CD4-positive, alpha-beta T cell (primary cell): ENCODE results near the gene FAM163B. TPM values are rescaled to one million over a fixed set of nuclear protein-coding genes. Genes with fewer than 3 reads are reported as not detected.

ENCODE experiments used
- ATAC-seq: fragments of 200-7000 bp; cut with Tn5 transposase; one replicate; pipeline ENCODE4 v1.10.0; 2022; ENCODE audit warnings: mild to moderate bottlenecking; ENCODE audit not compliant: poor library complexity
- CTCF ChIA-PET: fragments of 350-600 bp; sonication (Branson Sonifier 250); formaldehyde crosslinking; loops from one replicate; lab custom pipeline; 2021; ENCODE audit warnings: antibody characterized with exemption, inconsistent platforms; lab: Charles Lee
- POLR2A ChIA-PET: fragments of 350-600 bp; sonication (Branson Sonifier 250); formaldehyde crosslinking; loops from one replicate; lab custom pipeline; 2021; ENCODE audit warnings: antibody characterized with exemption, inconsistent platforms; lab: Charles Lee
- DNase-seq, 14 experiments: peaks; one replicate each; pipeline ENCODE4 v3.0.0-alpha.2; 2013 to 2020; ENCODE audit warnings: mixed read lengths in 2 of 14
- H3K27ac ChIP-seq, 2 donors: one replicate each; pipeline versions ENCODE4 v1.5.1 to v1.7.0; 2013; ENCODE audit warnings: low read length in 2 of 2, low read depth in 1 of 2, mild to moderate bottlenecking in 1 of 2
- H3K27me3 ChIP-seq, 2 experiments: 1 replicate in 1 of 2; 2 replicates in 1 of 2; pipeline versions ENCODE4 v1.6.1 to v1.7.0; 2013; ENCODE audit warnings: low read length in 2 of 2, control low read depth in 1 of 2, mild to moderate bottlenecking in 1 of 2, moderate library complexity in 1 of 2; ENCODE audit not compliant: insufficient read depth in 2 of 2, control insufficient read depth in 1 of 2
- H3K36me3 ChIP-seq: one replicate; pipeline ENCODE4 v1.6.1; 2013; ENCODE audit warnings: low read length, control low read depth; ENCODE audit not compliant: insufficient read depth
- H3K4me1 ChIP-seq: one replicate; pipeline ENCODE4 v1.6.1; 2013; ENCODE audit warnings: low read length, control low read depth; ENCODE audit not compliant: insufficient read depth
- H3K4me3 ChIP-seq: one replicate; pipeline ENCODE4 v1.5.1; 2013; ENCODE audit warnings: mild to moderate bottlenecking, low read length, moderate library complexity
- H3K9me3 ChIP-seq, 2 experiments: 1 replicate in 1 of 2; 2 replicates in 1 of 2; pipeline versions ENCODE4 v1.6.1 to v1.7.0; 2013; ENCODE audit warnings: low read length in 2 of 2, mild to moderate bottlenecking in 2 of 2, control low read depth in 1 of 2, moderate library complexity in 1 of 2; ENCODE audit not compliant: control insufficient read depth in 1 of 2, insufficient read depth in 1 of 2
- H3K27ac Mint-ChIP-seq: one replicate; pipeline ENCODE4 v1.8.0; 2020; ENCODE audit warnings: mixed read lengths
- H3K27me3 Mint-ChIP-seq: one replicate; pipeline ENCODE4 v1.8.0; 2021; ENCODE audit warnings: mixed read lengths
- H3K36me3 Mint-ChIP-seq: one replicate; pipeline ENCODE4 v1.8.0; 2021; ENCODE audit warnings: low read depth, mixed read lengths
- H3K4me1 Mint-ChIP-seq: one replicate; pipeline ENCODE4 v1.8.0; 2021; ENCODE audit warnings: low read depth, mixed read lengths
- H3K4me3 Mint-ChIP-seq: one replicate; pipeline ENCODE4 v1.8.0; 2020; ENCODE audit warnings: mild to moderate bottlenecking, mixed read lengths
- H3K9me3 Mint-ChIP-seq: one replicate; pipeline ENCODE4 v1.8.0; 2020; ENCODE audit warnings: mixed read lengths
- intact Hi-C, 2 experiments: fragments of 100-400 bp; cut with DNase I in 1 of 2; cut with micrococcal nuclease in 1 of 2; formaldehyde crosslinking; loops; one replicate each; pipeline versions ENCODE4 v1.15.1 to v1.9.0; 2023 to 2025; cut with DNase I, micrococcal nuclease
- total RNA-seq, 174 experiments: library from RNA in 2 of 174; stranded (reverse) in 2 of 174; gene quantifications; one replicate each; pipeline ENCODE4 v1.2.3 and lab custom pipeline; 2021 to 2026
- TF ChIP-seq, protein P1 (sequence below): fragments of 200-600 bp; IDR thresholded peaks from one replicate; pipeline ENCODE4 v1.8.0; 2022; ENCODE audit warnings: antibody characterized with exemption, mild to moderate bottlenecking

Gene FAM163B
- total RNA-seq, 2 experiments from 2014 or later, result not detected

GRCh38 chr9:133568186-133568585, 41.0 kb downstream of the FAM163B start:
- no peak for DNase-seq
- Mint-ChIP-seq H3K4me3 (no peak overlapping the region), H3K27ac (no peak overlapping the region), H3K36me3 (no peaks in the 10 kb centered on the region), H3K4me1 (no peaks in the 10 kb centered on the region), H3K27me3 (no peaks in the 10 kb centered on the region), H3K9me3 (no peaks in the 10 kb centered on the region)
- TF ChIP-seq, protein P1, sequence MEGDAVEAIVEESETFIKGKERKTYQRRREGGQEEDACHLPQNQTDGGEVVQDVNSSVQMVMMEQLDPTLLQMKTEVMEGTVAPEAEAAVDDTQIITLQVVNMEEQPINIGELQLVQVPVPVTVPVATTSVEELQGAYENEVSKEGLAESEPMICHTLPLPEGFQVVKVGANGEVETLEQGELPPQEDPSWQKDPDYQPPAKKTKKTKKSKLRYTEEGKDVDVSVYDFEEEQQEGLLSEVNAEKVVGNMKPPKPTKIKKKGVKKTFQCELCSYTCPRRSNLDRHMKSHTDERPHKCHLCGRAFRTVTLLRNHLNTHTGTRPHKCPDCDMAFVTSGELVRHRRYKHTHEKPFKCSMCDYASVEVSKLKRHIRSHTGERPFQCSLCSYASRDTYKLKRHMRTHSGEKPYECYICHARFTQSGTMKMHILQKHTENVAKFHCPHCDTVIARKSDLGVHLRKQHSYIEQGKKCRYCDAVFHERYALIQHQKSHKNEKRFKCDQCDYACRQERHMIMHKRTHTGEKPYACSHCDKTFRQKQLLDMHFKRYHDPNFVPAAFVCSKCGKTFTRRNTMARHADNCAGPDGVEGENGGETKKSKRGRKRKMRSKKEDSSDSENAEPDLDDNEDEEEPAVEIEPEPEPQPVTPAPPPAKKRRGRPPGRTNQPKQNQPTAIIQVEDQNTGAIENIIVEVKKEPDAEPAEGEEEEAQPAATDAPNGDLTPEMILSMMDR, result no peak
- H3K4me3 ChIP-seq, result no peak overlapping the region
- POLR2A ChIA-PET, result no interaction called here
- H3K27ac ChIP-seq, result no peak overlapping the region
- peaks cover 5% of the 10 kb centered on the region for H3K4me1 ChIP-seq
- H3K27me3 ChIP-seq, result no peaks in the 10 kb centered on the region
- intact Hi-C loops, result no loop called here
- H3K9me3 ChIP-seq, result no peaks in the 10 kb centered on the region
- ATAC-seq, result no peak
- CTCF ChIA-PET, result no interaction called here
- H3K36me3 ChIP-seq, result no peaks in the 10 kb centered on the region

DNA sequence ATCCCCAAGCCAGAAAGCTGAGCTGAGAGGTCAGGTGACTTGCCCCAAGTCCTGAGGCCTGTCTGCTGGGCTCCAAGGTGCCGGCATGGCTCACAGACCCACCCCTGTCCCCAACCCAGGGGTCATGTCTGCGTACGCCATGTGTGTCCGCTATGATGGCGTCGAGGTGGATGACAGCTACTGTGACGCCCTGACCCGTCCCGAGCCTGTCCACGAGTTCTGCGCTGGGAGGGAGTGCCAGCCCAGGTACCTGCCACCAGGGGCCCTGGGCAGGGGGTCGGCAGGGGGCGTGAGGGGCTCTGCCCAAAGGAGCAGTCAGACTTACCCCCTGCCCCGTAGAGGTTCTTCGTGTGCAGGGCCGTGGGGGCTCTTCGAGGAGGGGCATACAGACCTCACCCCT, 42.4 kb downstream of the FAM163B start:
- no peak overlapping the region for H3K27ac Mint-ChIP-seq

GRCh38 chr9:133566382-133566781, 42.8 kb downstream of the FAM163B start:
- TF ChIP-seq, protein P1, result no peak
- no peak for ATAC-seq
- Mint-ChIP-seq H3K27ac (no peak overlapping the region), H3K4me1 (no peaks in the 10 kb centered on the region), H3K4me3 (no peak overlapping the region), H3K36me3 (no peaks in the 10 kb centered on the region), H3K27me3 (no peaks in the 10 kb centered on the region), H3K9me3 (no peaks in the 10 kb centered on the region)
- CTCF ChIA-PET, result no interaction called here
- no peak overlapping the region for H3K27ac ChIP-seq
- no peak for DNase-seq
- H3K4me3 ChIP-seq, result no peak overlapping the region
- peaks cover 8% of the 10 kb centered on the region for H3K4me1 ChIP-seq
- H3K27me3 ChIP-seq, result no peaks in the 10 kb centered on the region
- no peaks in the 10 kb centered on the region for H3K9me3 ChIP-seq
- intact Hi-C loops, result no loop called here
- POLR2A ChIA-PET, result no interaction called here
- H3K36me3 ChIP-seq, result no peaks in the 10 kb centered on the region

More for the DNA sequence above, 42.4 kb downstream of the FAM163B start:
- ATAC-seq, result no peak
- H3K4me1 ChIP-seq, result peaks cover 8% of the 10 kb centered on the region
- H3K9me3 ChIP-seq, result no peaks in the 10 kb centered on the region
- Mint-ChIP-seq H3K4me1 (no peaks in the 10 kb centered on the region), H3K27me3 (no peaks in the 10 kb centered on the region), H3K4me3 (no peak overlapping the region), H3K9me3 (no peaks in the 10 kb centered on the region), H3K36me3 (no peaks in the 10 kb centered on the region)
- ChIA-PET POLR2A (no interaction called here), CTCF (no interaction called here)
- H3K27me3 ChIP-seq, result no peaks in the 10 kb centered on the region
- H3K27ac ChIP-seq, result no peak overlapping the region
- intact Hi-C loops, result no loop called here
- H3K36me3 ChIP-seq, result no peaks in the 10 kb centered on the region
- no peak for DNase-seq
- no peak overlapping the region for H3K4me3 ChIP-seq
- TF ChIP-seq, protein P1, result no peak
